Progenitor cell of endocrine pancreas (in vitro differentiated cells): Measurements from ENCODE around the gene NYAP1. TPM values are rescaled to one million over a fixed set of nuclear protein-coding genes. Genes with fewer than 3 reads are reported as not detected.

Experiments used
- DNase-seq: peaks from one replicate; pipeline ENCODE4 v3.0.0; 2021; ENCODE audit warnings: low spot score; ENCODE audit not compliant: unreplicated experiment
- H3K27ac Mint-ChIP-seq: 2 replicates; pipeline ENCODE4 v1.8.0; 2021; ENCODE audit warnings: mild to moderate bottlenecking, moderate library complexity, mixed read lengths
- H3K27me3 Mint-ChIP-seq: 2 replicates; pipeline ENCODE4 v1.8.0; 2021; ENCODE audit warnings: mixed read lengths
- H3K36me3 Mint-ChIP-seq: 2 replicates; pipeline ENCODE4 v1.8.0; 2022; ENCODE audit warnings: mixed read lengths; ENCODE audit not compliant: insufficient read depth
- H3K4me1 Mint-ChIP-seq: 2 replicates; pipeline ENCODE4 v1.8.0; 2021; ENCODE audit warnings: low read depth, mixed read lengths
- H3K4me3 Mint-ChIP-seq: 2 replicates; pipeline ENCODE4 v1.8.0; 2021; ENCODE audit warnings: low read depth, mild to moderate bottlenecking, moderate library complexity, mixed read lengths
- H3K9me3 Mint-ChIP-seq: 2 replicates; pipeline ENCODE4 v1.8.0; 2021; ENCODE audit warnings: low read depth, mixed read lengths
- CTCF ChIP-seq: fragments of 200-600 bp; sonication (generic); IDR thresholded peaks from one replicate; pipeline ENCODE4 v1.5.0; 2021; ENCODE audit warnings: antibody characterized with exemption, mild to moderate bottlenecking; ENCODE audit not compliant: unreplicated experiment
- total RNA-seq: library from RNA; stranded (reverse); gene quantifications from 2 replicates; pipeline ENCODE4 v1.2.1, GENCODE V29; 2021

NYAP1 gene
- total RNA-seq, 1 donor from 2014 or later: 4.9 TPM

- Mint-ChIP-seq H3K9me3 (no peaks in the 10 kb centered on the region), H3K4me3 (no peak overlapping the region), H3K27me3 (peaks cover 3% of the 10 kb centered on the region), H3K4me1 (no peaks in the 10 kb centered on the region), H3K36me3 (no peaks in the 10 kb centered on the region), H3K27ac (no peak overlapping the region)
- DNase-seq: no peak
- no peak for TF ChIP-seq CTCF
Observed at GRCh38 chr7:100455206-100455605, 28.5 kb upstream of the NYAP1 start.

GRCh38 chr7:100456562-100456961 lies 27.2 kb upstream of the NYAP1 start:
- Mint-ChIP-seq H3K27me3 (peaks cover 3% of the 10 kb centered on the region), H3K9me3 (no peaks in the 10 kb centered on the region), H3K36me3 (no peaks in the 10 kb centered on the region), H3K4me1 (no peaks in the 10 kb centered on the region), H3K27ac (no peak overlapping the region), H3K4me3 (no peak overlapping the region)
- DNase-seq: no peak
- TF ChIP-seq CTCF: no peak

DNA sequence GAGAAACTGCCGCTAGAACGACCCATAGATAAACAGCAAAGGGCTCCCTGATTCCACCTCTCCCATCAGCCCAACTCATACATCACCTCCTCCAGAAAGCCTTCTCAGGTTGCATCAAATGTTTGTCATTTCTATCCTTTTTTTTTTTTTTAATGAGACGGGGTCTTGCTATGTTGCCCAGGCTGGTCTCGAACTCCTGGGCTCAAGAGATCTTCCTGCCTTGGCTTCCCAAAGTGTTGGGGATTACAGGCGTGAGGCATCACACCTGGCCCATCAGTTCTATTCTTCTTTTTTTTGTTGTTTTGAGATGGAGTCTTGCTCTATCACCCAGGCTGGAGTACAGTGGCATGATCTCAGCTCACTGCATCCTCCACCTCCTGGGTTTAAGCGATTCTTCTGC lies 26.7 kb upstream of the NYAP1 start:
- H3K36me3 Mint-ChIP-seq: no peaks in the 10 kb centered on the region
- no peaks in the 10 kb centered on the region for H3K4me1 Mint-ChIP-seq
- no peak for TF ChIP-seq CTCF
- H3K27me3 Mint-ChIP-seq: peaks cover 3% of the 10 kb centered on the region
- H3K27ac Mint-ChIP-seq: no peak overlapping the region
- DNase-seq: no peak
- H3K9me3 Mint-ChIP-seq: no peaks in the 10 kb centered on the region
- H3K4me3 Mint-ChIP-seq: no peak overlapping the region

DNA sequence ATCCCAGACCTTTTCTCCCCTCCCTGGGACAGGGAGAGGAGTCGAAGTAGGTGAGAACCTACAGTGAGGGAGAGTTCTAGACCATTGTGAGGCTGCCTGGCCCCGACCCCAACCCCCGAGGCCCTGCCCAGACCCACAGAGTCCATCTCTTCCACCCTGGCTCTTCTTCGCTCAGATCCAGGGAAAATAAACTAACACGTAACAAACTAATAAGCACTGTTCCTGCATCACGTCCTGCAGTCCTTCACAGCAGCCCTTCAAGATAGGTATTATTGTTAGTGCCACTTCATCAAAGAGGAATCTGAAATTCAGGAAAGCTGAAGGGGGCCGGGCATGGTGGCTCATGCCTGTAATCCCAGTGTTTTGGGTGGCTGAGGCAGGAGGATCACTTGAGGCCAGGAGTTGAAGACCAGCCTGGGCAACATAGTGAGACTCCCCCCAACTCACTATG lies 19.5 kb upstream of the NYAP1 start, which contains the start of gene SPACDR:
SPACDR (minus strand) TSS at position 51 of the 451 bp plus-strand sequence. CDS start 235 bp downstream, outside the sequence.
- H3K27ac Mint-ChIP-seq: no peak within 1 kb of the TSS
- H3K9me3 Mint-ChIP-seq: no peaks in the 10 kb centered on the region
- no peak within 1 kb of the TSS for H3K4me3 Mint-ChIP-seq
- DNase-seq: no peak
- no peaks in the 10 kb centered on the region for H3K4me1 Mint-ChIP-seq
- no peak for TF ChIP-seq CTCF
- no peaks in the 10 kb centered on the region for H3K36me3 Mint-ChIP-seq
- no peaks in the 10 kb centered on the region for H3K27me3 Mint-ChIP-seq

- H3K4me3 Mint-ChIP-seq: no peak overlapping the region
- TF ChIP-seq CTCF: no peak
- no peaks in the 10 kb centered on the region for H3K27me3 Mint-ChIP-seq
- H3K4me1 Mint-ChIP-seq: no peaks in the 10 kb centered on the region
- H3K27ac Mint-ChIP-seq: no peak overlapping the region
- H3K9me3 Mint-ChIP-seq: no peaks in the 10 kb centered on the region
- H3K36me3 Mint-ChIP-seq: no peaks in the 10 kb centered on the region
- DNase-seq: no peak
Observed at GRCh38 chr7:100464791-100465190, 18.9 kb upstream of the NYAP1 start.
